Measurements from ENCODE around the gene POLRMT.

GRCh38 chr19:623974-624373 lies 9.4 kb downstream of the POLRMT start:
- TF ChIP-seq CTCF (IDR thresholded peaks at IDR 0.05) (no peak), POLR2A (IDR thresholded peaks at IDR 0.05) (no peak)

All from Peyer's patch (tissue), 4 donors.